ENCODE results near the gene FBXL20.

DNA sequence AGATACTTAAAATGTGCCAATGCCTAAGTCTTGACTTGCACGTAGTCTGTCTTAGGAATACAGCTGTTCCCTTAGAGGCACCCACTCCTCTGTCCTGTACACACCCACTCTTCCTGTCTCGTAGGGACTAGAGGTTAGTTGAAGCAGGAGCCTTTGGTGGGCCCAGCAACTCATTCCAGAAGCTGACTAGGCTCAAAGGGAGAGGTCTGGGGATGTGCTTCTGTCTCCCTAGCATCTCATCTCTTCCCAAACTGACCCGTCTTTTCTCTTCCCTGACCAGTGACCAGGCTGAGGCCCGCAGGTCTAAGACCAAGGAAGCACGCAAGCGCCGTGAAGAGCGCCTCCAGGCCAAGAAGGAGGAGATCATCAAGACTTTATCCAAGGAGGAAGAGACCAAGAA lies 197.2 kb downstream of the FBXL20 start:
- TF ChIP-seq, protein P1, sequence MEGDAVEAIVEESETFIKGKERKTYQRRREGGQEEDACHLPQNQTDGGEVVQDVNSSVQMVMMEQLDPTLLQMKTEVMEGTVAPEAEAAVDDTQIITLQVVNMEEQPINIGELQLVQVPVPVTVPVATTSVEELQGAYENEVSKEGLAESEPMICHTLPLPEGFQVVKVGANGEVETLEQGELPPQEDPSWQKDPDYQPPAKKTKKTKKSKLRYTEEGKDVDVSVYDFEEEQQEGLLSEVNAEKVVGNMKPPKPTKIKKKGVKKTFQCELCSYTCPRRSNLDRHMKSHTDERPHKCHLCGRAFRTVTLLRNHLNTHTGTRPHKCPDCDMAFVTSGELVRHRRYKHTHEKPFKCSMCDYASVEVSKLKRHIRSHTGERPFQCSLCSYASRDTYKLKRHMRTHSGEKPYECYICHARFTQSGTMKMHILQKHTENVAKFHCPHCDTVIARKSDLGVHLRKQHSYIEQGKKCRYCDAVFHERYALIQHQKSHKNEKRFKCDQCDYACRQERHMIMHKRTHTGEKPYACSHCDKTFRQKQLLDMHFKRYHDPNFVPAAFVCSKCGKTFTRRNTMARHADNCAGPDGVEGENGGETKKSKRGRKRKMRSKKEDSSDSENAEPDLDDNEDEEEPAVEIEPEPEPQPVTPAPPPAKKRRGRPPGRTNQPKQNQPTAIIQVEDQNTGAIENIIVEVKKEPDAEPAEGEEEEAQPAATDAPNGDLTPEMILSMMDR (IDR thresholded peaks at IDR 0.05; ENCODE audit: low read length) = no peak
- no peak for TF ChIP-seq EZH2 (IDR thresholded peaks at IDR 0.05; ENCODE audit: borderline replicate concordance, low read length)

All from OCI-LY1 (cell line).